B cell (primary cell): ENCODE results near the gene KRTAP2-4. TPM values are rescaled to one million over a fixed set of nuclear protein-coding genes. Genes with fewer than 3 reads are reported as not detected.

ENCODE experiments used
- ATAC-seq: fragments of 200-7000 bp; cut with Tn5 transposase; one replicate; pipeline ENCODE4 v1.10.0; 2021; ENCODE audit warnings: low read depth, mild to moderate bottlenecking, moderate number of reproducible peaks, moderate library complexity
- CTCF ChIA-PET: fragments of 350-600 bp; sonication (Branson Sonifier 250); formaldehyde crosslinking; loops from one replicate; lab custom pipeline; 2021; ENCODE audit warnings: antibody characterized with exemption, inconsistent platforms; lab: Charles Lee
- POLR2A ChIA-PET: fragments of 350-600 bp; sonication (Branson Sonifier 250); formaldehyde crosslinking; loops from one replicate; lab custom pipeline; 2021; ENCODE audit warnings: antibody characterized with exemption; lab: Charles Lee
- DNase-seq: peaks from one replicate; pipeline ENCODE4 v3.0.0; 2013
- H2AFZ ChIP-seq: 2 replicates; pipeline ENCODE4 v1.6.1; 2012; ENCODE audit warnings: mild to moderate bottlenecking, low read depth, low read length; ENCODE audit not compliant: insufficient read depth, poor library complexity, severe bottlenecking
- H3K27ac ChIP-seq, 2 donors: 1 replicate in 1 of 2; 2 replicates in 1 of 2; pipeline ENCODE4 v1.5.1; 2012 to 2013; ENCODE audit warnings: low read length in 2 of 2, mild to moderate bottlenecking in 2 of 2, moderate library complexity in 1 of 2
- H3K27me3 ChIP-seq, 4 experiments: fragments of 200-600 bp in 1 of 4; sonication (generic) in 1 of 4; replicated peaks in 1 of 4; 1 replicate in 2 of 4; 2 replicates in 2 of 4; pipeline versions ENCODE4 v1.6.1 to v1.7.0; 2013 to 2016; ENCODE audit warnings: low read length in 3 of 4, mild to moderate bottlenecking in 2 of 4, mixed read lengths in 1 of 4, moderate library complexity in 1 of 4; ENCODE audit not compliant: insufficient read depth in 4 of 4, control insufficient read depth in 3 of 4; ENCODE audit errors: control extremely low read depth in 1 of 4
- H3K36me3 ChIP-seq, 2 experiments: replicated peaks in 1 of 2; 1 replicate in 1 of 2; 2 replicates in 1 of 2; pipeline versions ENCODE4 v1.6.1 to v1.7.1; 2013; ENCODE audit warnings: low read length in 1 of 2; ENCODE audit not compliant: insufficient read depth in 2 of 2, control insufficient read depth in 1 of 2; ENCODE audit errors: control extremely low read depth in 1 of 2, extremely low read depth in 1 of 2
- H3K4me1 ChIP-seq, 2 donors: fragments of 200-600 bp in 1 of 2; sonication (generic) in 1 of 2; 1 replicate in 1 of 2; 2 replicates in 1 of 2; pipeline versions ENCODE4 v1.5.1 to v1.6.1; 2013 to 2017; ENCODE audit warnings: low read length in 2 of 2; ENCODE audit not compliant: control insufficient read depth in 2 of 2, insufficient read depth in 2 of 2
- H3K4me2 ChIP-seq: replicated peaks from 2 replicates; pipeline ENCODE3; 2012; ENCODE audit warnings: mild to moderate bottlenecking, low read depth, low read length; ENCODE audit not compliant: poor library complexity, severe bottlenecking
- H3K4me3 ChIP-seq, 5 experiments: fragments of 200-600 bp in 1 of 5; sonication (generic) in 1 of 5; 1 replicate in 3 of 5; 2 replicates in 2 of 5; pipeline versions ENCODE4 v1.5.1 to v1.7.0; 2011 to 2016; ENCODE audit warnings: low read length in 4 of 5, mild to moderate bottlenecking in 4 of 5, low read depth in 2 of 5, control low read depth in 1 of 5, moderate library complexity in 1 of 5; ENCODE audit not compliant: insufficient read depth in 1 of 5; ENCODE audit errors: control extremely low read depth in 1 of 5, extremely low read depth in 1 of 5
- H3K79me2 ChIP-seq: fragments of 200-600 bp; sonication (generic); one replicate; pipeline ENCODE4 v1.6.0; 2016; ENCODE audit warnings: low read length; ENCODE audit not compliant: control insufficient read depth, insufficient read depth
- H3K9ac ChIP-seq: fragments of 200-600 bp; sonication (generic); 2 replicates; pipeline ENCODE4 v1.6.1; 2017; ENCODE audit warnings: mild to moderate bottlenecking, low read length, moderate library complexity
- H3K9me3 ChIP-seq, 3 donors: one replicate each; pipeline versions ENCODE4 v1.6.1 to v1.7.1; 2013; ENCODE audit warnings: low read length in 2 of 3; ENCODE audit not compliant: control insufficient read depth in 2 of 3, insufficient read depth in 1 of 3; ENCODE audit errors: control extremely low read depth in 1 of 3
- H4K20me1 ChIP-seq: 2 replicates; pipeline ENCODE4 v1.6.0; 2012; ENCODE audit warnings: mild to moderate bottlenecking, low read length; ENCODE audit not compliant: insufficient read depth, control insufficient read depth, poor library complexity, severe bottlenecking
- H3K27ac Mint-ChIP-seq: one replicate; pipeline ENCODE4 v1.8.0; 2021; ENCODE audit warnings: mixed read lengths
- H3K27me3 Mint-ChIP-seq: one replicate; pipeline ENCODE4 v1.8.0; 2021; ENCODE audit warnings: mixed read lengths
- H3K4me1 Mint-ChIP-seq: one replicate; pipeline ENCODE4 v1.8.0; 2021; ENCODE audit warnings: mixed read lengths
- H3K4me3 Mint-ChIP-seq: one replicate; pipeline ENCODE4 v1.8.0; 2021; ENCODE audit warnings: mixed read lengths
- H3K9me3 Mint-ChIP-seq: one replicate; pipeline ENCODE4 v1.8.0; 2022; ENCODE audit warnings: mixed read lengths; ENCODE audit not compliant: insufficient read depth
- CTCF ChIP-seq: fragments of 200-600 bp; IDR thresholded peaks from one replicate; pipeline ENCODE4 v1.8.0; 2022; ENCODE audit warnings: antibody characterized with exemption, mild to moderate bottlenecking
- EZH2 ChIP-seq: IDR thresholded peaks from 2 replicates; pipeline ENCODE4 v1.6.1; 2012; ENCODE audit warnings: borderline replicate concordance, low read depth, mild to moderate bottlenecking, moderate library complexity, low read length; ENCODE audit not compliant: insufficient read depth, poor library complexity, severe bottlenecking
- whole genome bisulfite sequencing: methylation state at CpG from one replicate; pipeline ENCODE4 v1.1.5; 2013; ENCODE audit warnings: missing lambda C conversion rate; ENCODE audit not compliant: insufficient coverage; 5-methylcytosine and 5-hydroxymethylcytosine counted together
- intact Hi-C: fragments of 100-400 bp; cut with micrococcal nuclease; formaldehyde crosslinking; loops from one replicate; pipeline ENCODE4 v1.10.0; 2022
- polyA minus RNA-seq: library from RNA; depleted of rRNA, polyadenylated mRNA; stranded (reverse); fragments of >200 nt; gene quantifications from 2 replicates; pipeline ENCODE4 v1.2.3, GENCODE V29; 2012
- polyA plus RNA-seq: library from polyadenylated mRNA; depleted of rRNA; stranded (reverse); fragments of >200 nt; gene quantifications from 2 replicates; pipeline ENCODE4 v1.2.3, GENCODE V29; 2012
- total RNA-seq, 2 donors: library from RNA; stranded (reverse); fragments of 120-200 nt in 1 of 2; gene quantifications; 1 replicate in 1 of 2; 2 replicates in 1 of 2; pipeline versions ENCODE4 v1.2.3 to v1.2.4, GENCODE V29; 2013 to 2022

Gene KRTAP2-4, protein sequence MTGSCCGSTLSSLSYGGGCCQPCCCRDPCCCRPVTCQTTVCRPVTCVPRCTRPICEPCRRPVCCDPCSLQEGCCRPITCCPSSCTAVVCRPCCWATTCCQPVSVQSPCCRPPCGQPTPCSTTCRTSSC
- not detected in 2 replicates for total RNA-seq
- not detected for total RNA-seq (2013)
- not detected in 2 replicates for polyA plus RNA-seq
- polyA minus RNA-seq, result not detected in 2 replicates

DNA sequence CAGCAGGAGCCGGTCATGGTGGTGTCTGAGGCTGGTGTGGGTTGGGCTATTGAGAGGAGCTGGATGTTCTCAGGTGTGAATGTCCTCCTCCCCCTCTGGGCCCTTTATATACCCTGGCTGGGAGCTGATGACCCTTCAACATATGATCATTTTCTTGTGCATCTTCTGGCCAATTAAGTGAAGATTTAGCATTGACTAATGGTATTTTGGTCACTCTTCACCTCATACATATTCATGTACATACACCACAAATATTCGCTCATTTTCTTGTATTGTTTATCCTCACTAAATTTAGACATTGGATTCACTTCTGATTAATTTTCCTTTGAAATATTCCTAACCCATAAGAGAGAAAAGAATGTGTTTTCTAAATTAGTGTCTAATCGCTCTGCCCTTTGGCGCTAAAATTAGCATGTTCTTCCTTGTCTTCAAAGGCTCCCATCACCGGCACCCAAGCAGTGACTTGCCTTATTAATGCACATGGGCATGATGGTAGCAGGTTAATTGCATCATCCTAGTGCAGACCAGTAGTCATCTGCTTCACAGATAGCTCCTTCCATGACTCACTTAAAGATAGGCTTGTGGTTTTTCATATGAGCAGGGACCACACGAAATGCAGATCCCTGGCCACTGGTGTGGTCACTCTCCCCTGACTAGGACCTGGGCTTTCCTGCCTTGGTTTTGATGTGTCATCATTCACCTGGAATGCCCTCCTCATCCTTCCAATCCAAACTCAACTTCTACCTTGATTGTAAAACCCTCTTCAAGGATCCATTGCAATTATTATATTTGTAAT lies at the start of gene KRTAP2-4:
Gene KRTAP2-4, minus strand, starts transcription at position 51 of the 796 bp plus-strand sequence. Its CDS starts 34 bp downstream, at position 17.
- H3K9me3 Mint-ChIP-seq, result no peaks in the 10 kb centered on the region
- DNase-seq, result no peak
- no peak within 1 kb of the TSS for H3K27ac Mint-ChIP-seq
- Histone ChIP-seq H3K36me3 (no peaks in the 10 kb centered on the region), H3K79me2 (no peaks in the 10 kb centered on the region), H3K27ac (no peak within 1 kb of the TSS), H3K9ac (no peak within 1 kb of the TSS), H3K9me3 (no peaks in the 10 kb centered on the region), H4K20me1 (no peaks in the 10 kb centered on the region), H3K27me3 (peaks cover 0 to 6% (median 2%) of the 10 kb centered on the region in 4 experiments), H3K4me3 (no peak within 1 kb of the TSS), H3K4me1 (no peaks in the 10 kb centered on the region), H3K4me2 (no peak within 1 kb of the TSS), H2AFZ (no peak within 1 kb of the TSS)
- POLR2A ChIA-PET, result no interaction called here
- 83% methylated on average over 2 of the region's 6 CpGs for WGBS
- intact Hi-C loops, result no loop called here
- no peak for ATAC-seq
- H3K4me1 Mint-ChIP-seq, result no peaks in the 10 kb centered on the region
- peaks cover 19% of the 10 kb centered on the region for H3K27me3 Mint-ChIP-seq
- no peak for TF ChIP-seq CTCF
- no peak for TF ChIP-seq EZH2
- H3K4me3 Mint-ChIP-seq, result no peak within 1 kb of the TSS
- CTCF ChIA-PET, result no interaction called here
